Measurements from ENCODE around the gene KLC4.

- TF ChIP-seq, protein P1, sequence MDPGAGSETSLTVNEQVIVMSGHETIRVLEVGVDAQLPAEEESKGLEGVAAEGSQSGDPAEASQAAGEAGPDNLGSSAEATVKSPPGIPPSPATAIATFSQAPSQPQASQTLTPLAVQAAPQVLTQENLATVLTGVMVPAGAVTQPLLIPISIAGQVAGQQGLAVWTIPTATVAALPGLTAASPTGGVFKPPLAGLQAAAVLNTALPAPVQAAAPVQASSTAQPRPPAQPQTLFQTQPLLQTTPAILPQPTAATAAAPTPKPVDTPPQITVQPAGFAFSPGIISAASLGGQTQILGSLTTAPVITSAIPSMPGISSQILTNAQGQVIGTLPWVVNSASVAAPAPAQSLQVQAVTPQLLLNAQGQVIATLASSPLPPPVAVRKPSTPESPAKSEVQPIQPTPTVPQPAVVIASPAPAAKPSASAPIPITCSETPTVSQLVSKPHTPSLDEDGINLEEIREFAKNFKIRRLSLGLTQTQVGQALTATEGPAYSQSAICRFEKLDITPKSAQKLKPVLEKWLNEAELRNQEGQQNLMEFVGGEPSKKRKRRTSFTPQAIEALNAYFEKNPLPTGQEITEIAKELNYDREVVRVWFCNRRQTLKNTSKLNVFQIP (CRISPR knock-in tag; IDR thresholded peaks at IDR 0.05; ENCODE audit: borderline replicate concordance, low read depth) = no peak
- TF ChIP-seq CSDC2 (CRISPR knock-in tag; IDR thresholded peaks at IDR 0.05) = no peak
- TF ChIP-seq ZFP30 (CRISPR knock-in tag; IDR thresholded peaks at IDR 0.05) = no peak
- TF ChIP-seq, protein P2, sequence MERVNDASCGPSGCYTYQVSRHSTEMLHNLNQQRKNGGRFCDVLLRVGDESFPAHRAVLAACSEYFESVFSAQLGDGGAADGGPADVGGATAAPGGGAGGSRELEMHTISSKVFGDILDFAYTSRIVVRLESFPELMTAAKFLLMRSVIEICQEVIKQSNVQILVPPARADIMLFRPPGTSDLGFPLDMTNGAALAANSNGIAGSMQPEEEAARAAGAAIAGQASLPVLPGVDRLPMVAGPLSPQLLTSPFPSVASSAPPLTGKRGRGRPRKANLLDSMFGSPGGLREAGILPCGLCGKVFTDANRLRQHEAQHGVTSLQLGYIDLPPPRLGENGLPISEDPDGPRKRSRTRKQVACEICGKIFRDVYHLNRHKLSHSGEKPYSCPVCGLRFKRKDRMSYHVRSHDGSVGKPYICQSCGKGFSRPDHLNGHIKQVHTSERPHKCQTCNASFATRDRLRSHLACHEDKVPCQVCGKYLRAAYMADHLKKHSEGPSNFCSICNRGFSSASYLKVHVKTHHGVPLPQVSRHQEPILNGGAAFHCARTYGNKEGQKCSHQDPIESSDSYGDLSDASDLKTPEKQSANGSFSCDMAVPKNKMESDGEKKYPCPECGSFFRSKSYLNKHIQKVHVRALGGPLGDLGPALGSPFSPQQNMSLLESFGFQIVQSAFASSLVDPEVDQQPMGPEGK (CRISPR knock-in tag; IDR thresholded peaks at IDR 0.05; ENCODE audit: borderline replicate concordance) = no peak
- TF ChIP-seq SNAI2 (CRISPR knock-in tag; IDR thresholded peaks at IDR 0.05) = no peak
- no peak for TF ChIP-seq ZNF565 (CRISPR knock-in tag; conservative IDR thresholded peaks at IDR 0.05; ENCODE audit: low read depth)
These were observed at the start of gene KLC4, which contains the start of gene MRPL2 for GRCh38 chr6:43059168-43060033.
